Caki2 (cell line): Measurements from ENCODE around the gene OPRD1. TPM values are rescaled to one million over a fixed set of nuclear protein-coding genes. Genes with fewer than 3 reads are reported as not detected.
"Not testable (repeated sequence)": the region's sequence is repeated elsewhere in the genome, so short reads cannot be mapped to it uniquely, and the experiment has no call there.

Experiments used
- DNase-seq: peaks from one replicate; pipeline ENCODE4 v3.0.0-alpha.2; 2015; ENCODE audit warnings: low read depth
- in situ Hi-C: cut with HindIII; loops from 2 replicates; pipeline ENCODE4 v1.10.0; 2016; ENCODE audit warnings: low sequenced_read_pairs, low pct_unique_long_range_greater_than_20kb, mixed read lengths
- total RNA-seq: library from RNA; depleted of rRNA; stranded (reverse); fragments of >200 nt; shearing (Covaris generic); gene quantifications from 2 replicates; pipeline ENCODE4 v1.2.3, GENCODE V29; 2014; ENCODE audit warnings: low replicate concordance

Gene OPRD1
- total RNA-seq, 1 experiment from 2014 or later: not detected

- DNase-seq, in situ Hi-C loops: not testable (repeated sequence)
These were observed 17.4 kb upstream of the OPRD1 start for GRCh38 chr1:28794582-28794981.

GRCh38 chr1:28796352-28797211, 15.4 kb upstream of the OPRD1 start:
- no peak for DNase-seq

GRCh38 chr1:28800324-28800723, 11.6 kb upstream of the OPRD1 start:
- in situ Hi-C loops: no loop called here
- no peak for DNase-seq

More at GRCh38 chr1:28796352-28797211, 15.4 kb upstream of the OPRD1 start:
- in situ Hi-C loops: no loop called here

- DNase-seq: no peak
- in situ Hi-C loops: no loop called here
These were observed 10.5 kb upstream of the OPRD1 start for GRCh38 chr1:28801461-28801860.

- DNase-seq: no peak
- in situ Hi-C loops: no loop called here
These were observed 8.9 kb upstream of the OPRD1 start for GRCh38 chr1:28803051-28803450.

- in situ Hi-C loops: no loop called here
- DNase-seq: no peak
These were observed 8.3 kb upstream of the OPRD1 start for GRCh38 chr1:28803662-28804061.

DNA sequence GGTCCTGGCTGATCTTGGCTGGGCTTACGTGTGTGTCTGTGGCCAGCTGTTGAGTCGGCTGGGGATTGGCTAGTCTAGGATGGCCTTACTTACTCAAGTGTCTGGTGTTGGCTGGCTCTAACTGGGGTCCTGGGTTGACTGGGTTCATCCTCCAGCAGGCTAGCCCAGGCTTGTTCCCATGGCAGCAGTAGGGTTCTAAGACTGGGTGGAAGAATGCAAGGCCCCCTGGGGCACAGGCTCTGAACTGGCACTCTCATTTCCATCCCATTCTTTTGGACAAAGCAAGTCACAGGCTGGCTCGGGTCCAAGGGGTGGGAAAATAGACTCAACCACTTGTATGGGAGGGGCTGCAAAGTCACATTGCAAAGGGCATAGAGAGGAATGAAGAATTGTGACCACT, 7.9 kb upstream of the OPRD1 start:
- no peak for DNase-seq
- in situ Hi-C loops: no loop called here

DNA sequence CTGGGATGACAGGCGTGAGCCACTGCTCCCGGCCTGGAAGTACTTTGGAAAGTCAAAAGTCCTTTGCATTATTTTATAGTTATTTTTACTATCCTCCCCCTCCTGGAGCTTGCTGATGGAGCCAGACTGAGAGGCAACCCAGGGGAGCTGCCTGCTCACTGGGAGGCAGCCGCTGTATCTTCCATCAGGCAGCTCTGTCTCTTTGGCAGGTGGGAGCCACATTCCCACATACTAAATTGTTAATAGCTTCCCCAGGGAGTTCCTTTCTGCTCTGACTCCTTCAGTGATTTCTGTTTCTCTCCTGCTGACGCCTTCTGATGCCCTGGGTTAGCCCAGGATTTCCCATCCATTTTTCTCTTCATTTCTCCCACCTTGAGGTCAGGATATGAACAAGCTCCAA, 4.9 kb upstream of the OPRD1 start:
- in situ Hi-C loops: no loop called here
- DNase-seq: no peak

GRCh38 chr1:28807986-28808385, 4.0 kb upstream of the OPRD1 start:
- DNase-seq: no peak
- in situ Hi-C loops: no loop called here

GRCh38 chr1:28811369-28811765, 603 bp upstream of the OPRD1 start:
- in situ Hi-C loops: no loop called here
- no peak for DNase-seq

DNA sequence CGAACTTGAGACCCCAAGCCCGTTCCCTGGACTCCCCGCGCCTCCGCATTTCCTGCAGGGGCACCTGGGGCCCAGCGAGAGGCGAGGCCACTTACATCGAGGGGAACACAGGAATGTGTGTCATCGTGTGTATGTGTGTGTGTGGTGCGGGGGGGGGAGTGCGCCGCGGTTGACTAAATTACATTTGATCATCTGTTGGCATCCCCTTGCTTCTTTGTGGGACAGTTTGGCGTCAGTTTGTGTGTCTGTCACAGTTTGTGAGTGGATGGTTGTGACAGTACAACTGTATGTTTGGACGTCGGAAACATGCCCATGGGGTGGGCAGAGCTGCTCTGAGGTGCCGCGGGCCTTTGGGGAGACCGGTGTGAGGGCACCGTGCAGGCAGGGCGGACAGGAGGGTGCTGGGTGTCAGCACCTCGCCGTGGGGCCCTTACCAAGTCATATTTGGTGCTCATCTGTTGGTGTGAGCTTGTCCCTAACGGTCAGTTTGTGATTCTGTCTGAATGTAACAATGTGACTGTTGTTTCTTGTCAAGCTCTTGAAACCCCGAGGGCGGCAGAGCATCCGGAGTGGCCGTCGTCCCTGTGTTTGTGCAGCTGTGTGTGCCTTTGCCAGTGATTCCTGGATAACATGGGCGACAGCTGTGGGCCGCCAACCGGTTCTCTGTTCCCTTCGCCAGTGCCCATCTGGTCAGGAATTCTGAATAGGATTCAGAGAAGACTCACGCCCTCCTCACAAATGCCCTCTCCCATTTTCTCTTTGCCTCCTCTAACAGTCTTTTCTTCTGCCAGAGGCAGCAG, 899 bp downstream of the OPRD1 start:
- DNase-seq: no peak
- in situ Hi-C loops: no loop called here

DNA sequence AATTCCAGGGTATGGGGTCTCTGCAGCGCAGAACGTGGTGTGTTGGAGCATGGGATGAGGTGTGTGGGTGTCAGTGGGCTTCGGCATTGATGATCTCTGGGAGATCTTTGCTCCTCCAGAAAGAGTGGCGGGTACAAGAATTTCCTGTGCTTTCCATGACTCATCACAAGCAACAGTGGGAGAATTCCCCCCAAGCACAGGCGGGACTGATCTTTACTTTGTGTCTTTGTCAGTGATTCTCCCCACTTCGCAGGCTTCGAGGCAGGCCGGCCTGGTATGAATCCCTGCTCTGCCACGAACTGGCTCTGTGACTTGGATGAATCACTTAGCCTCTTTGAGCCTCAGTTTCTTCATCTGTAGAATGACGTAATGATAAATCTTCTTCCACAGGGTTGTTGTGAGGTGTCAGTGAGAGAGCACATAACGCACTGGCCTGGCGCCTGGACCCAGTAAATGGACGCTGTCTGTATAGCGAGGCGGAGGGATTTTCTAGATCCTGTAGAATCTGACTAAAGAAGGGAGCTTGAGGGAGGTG, 2.0 kb downstream of the OPRD1 start:
- DNase-seq: no peak
- in situ Hi-C loops: no loop called here

DNA sequence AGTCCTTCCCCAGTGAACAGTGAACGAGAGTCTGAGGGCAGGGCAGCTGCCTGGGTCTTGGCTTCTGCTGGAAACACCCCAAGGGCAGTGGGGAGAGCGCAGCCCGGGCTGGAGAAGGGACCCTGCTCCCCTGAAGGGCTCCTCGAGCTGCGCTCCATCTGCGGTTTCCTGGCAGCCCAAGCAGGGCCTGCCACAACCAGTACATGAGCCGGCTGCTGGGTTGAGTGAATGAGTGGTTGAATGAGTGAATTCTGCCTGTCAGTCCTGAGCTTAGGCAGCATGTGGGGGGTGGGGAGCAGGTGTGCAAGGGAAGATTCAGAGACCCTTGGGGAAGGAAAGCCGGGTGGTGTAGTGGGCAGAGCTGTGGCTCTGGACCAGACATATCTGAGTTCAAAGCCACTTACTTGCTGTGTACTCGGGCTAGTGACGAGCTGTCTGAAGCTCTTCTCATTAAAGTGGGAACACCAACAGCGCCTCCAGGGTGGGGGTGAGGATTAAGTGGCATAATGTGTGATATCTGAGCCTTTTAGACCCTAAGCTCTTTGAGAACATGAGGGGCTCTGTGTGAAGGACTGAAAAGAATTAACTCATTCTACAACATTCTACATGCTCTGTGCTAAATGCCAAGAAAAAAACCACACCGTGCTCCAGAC, 3.7 kb downstream of the OPRD1 start:
- no peak for DNase-seq
- in situ Hi-C loops: no loop called here

GRCh38 chr1:28817133-28817532, 5.2 kb downstream of the OPRD1 start:
- no peak for DNase-seq
- in situ Hi-C loops: no loop called here

- in situ Hi-C loops: no loop called here
- DNase-seq: no peak
These were observed 7.0 kb downstream of the OPRD1 start for GRCh38 chr1:28819020-28819419.

GRCh38 chr1:28822799-28823198, 10.8 kb downstream of the OPRD1 start:
- in situ Hi-C loops: no loop called here
- DNase-seq: no peak

DNA sequence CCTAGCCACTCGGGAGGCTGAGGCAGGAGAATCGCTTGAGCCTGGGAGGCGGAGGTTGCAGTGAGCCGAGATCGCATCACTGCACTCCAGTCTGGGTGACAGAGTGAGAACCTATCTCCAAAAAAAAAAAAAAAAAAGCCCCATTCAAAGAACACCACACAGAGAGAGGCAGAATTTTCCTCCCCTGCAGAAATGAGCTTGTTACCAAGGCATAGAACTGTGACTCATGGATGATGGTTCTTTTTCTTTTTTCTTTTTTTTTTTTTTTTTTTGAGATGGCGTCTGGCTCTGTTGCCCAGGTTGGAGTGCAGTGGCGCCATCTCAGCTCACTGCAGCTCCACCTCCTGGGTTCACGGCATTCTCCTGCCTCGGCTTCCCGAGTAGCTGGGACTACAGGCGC, 12.1 kb downstream of the OPRD1 start:
- DNase-seq: peak; percentile 11
- in situ Hi-C loops: not testable (repeated sequence)

DNA sequence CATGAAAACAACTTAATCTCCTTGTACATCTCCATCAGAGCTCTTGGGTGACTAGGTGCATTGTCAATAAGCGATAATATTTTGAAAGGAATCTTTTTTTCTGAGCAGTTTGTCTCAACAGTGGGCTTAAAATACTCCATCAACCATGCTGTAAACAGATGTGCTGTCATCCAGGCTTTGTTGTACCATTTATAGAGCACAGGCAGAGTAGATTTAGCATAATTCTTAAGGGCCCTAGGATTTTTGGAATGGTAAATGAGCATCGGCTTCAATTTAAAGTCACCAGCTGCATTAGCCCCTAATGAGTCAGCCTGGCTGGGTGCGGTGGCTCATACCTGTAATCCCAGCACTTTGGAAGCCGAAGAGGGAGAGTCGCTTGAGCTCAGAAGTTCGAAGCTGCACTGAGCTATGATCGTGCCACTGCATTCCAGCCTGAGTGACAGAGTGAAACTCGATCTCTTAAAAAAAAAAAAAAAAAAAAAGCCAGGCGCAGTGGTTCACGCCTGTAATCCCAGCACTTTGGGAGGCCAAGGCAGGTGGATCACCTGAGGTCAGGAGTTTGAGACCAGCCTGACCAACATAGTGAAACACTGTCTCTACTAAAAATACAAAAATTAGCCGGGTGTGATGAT, 16.4 kb downstream of the OPRD1 start:
- in situ Hi-C loops, DNase-seq: not testable (repeated sequence)
